ENCODE data around the gene PIGO. TPM values are rescaled to one million over a fixed set of nuclear protein-coding genes. Genes with fewer than 3 reads are reported as not detected.

The PIGO gene
- total and polyA plus RNA-seq, 9 of the 15 experiments (the other 6 are each of a cell fraction or from before 2014, with no cell fraction given): 5.4 to 13.7 (median 9.7) TPM

DNA sequence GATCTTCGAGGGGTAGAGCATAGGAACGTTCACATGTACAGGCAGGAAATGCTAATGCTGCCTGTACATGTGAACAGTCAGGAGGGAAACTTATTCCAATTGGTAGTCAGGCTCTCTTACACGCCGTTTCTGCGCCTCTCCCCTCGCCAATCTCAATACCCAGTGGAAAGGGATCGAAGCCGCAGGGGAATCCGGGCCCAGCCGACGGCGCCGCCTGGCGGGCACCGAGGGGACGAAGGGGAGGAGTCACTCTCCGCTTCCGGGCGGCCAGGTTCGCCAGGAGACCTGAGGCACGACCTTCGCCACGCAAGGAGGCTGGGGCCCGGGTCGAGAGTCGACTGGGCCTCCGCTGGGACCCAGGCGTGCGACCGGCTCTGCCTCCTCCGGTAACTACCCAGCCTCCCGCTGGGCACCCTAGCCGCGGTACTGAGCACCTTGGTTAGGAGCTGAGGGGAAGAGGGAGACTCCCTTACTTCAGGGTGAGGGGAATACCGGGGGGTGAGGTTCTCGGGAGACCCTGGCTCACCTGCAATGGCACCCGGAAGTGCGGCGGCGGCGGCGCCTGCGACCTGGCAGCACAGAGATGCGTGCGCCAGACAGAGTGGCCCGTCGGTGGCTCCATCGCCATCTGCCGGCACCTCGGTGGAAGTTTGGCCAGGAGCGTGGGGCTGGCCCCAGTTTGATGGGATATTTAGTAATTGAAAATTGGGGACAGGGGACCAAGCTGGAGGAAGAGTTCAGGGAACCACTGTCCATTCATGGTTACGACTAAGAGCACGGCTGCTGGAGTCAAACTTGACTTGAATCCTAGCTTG, at the start of gene PIGO (continued):
- TF ChIP-seq, protein P1, sequence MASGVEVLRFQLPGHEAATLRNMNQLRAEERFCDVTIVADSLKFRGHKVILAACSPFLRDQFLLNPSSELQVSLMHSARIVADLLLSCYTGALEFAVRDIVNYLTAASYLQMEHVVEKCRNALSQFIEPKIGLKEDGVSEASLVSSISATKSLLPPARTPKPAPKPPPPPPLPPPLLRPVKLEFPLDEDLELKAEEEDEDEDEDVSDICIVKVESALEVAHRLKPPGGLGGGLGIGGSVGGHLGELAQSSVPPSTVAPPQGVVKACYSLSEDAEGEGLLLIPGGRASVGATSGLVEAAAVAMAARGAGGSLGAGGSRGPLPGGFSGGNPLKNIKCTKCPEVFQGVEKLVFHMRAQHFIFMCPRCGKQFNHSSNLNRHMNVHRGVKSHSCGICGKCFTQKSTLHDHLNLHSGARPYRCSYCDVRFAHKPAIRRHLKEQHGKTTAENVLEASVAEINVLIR (CRISPR knock-in tag; IDR thresholded peaks at IDR 0.05): no peak
- TF ChIP-seq, protein P2, sequence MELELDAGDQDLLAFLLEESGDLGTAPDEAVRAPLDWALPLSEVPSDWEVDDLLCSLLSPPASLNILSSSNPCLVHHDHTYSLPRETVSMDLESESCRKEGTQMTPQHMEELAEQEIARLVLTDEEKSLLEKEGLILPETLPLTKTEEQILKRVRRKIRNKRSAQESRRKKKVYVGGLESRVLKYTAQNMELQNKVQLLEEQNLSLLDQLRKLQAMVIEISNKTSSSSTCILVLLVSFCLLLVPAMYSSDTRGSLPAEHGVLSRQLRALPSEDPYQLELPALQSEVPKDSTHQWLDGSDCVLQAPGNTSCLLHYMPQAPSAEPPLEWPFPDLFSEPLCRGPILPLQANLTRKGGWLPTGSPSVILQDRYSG (tag; conservative IDR thresholded peaks at IDR 0.05; ENCODE audit: low read depth): no peak
- TF ChIP-seq MCM7 (IDR thresholded peaks at IDR 0.05) (no peak), SMAD2 (IDR thresholded peaks at IDR 0.05; ENCODE audit: low read depth, low read length) (no peak), ARHGAP35 (IDR thresholded peaks at IDR 0.05; ENCODE audit: partially characterized antibody) (no peak), HLTF (IDR thresholded peaks at IDR 0.05) (no peak), TAF9B (IDR thresholded peaks at IDR 0.05; ENCODE audit: partially characterized antibody) (peak; percentile 74), SAFB (IDR thresholded peaks at IDR 0.05; ENCODE audit: borderline replicate concordance, low read depth, low read length) (no peak), ZNF146 (CRISPR knock-in tag; IDR thresholded peaks at IDR 0.05; ENCODE audit: unreplicated experiment) (no peak), CCAR2 (IDR thresholded peaks at IDR 0.05; ENCODE audit: low read depth, low read length) (no peak), ZFPM2 (CRISPR knock-in tag; IDR thresholded peaks at IDR 0.05) (no peak), SRF (CRISPR knock-in tag; IDR thresholded peaks at IDR 0.05) (0 out of 4 replicates have a peak, but pooled peaks of 1 of the 2 experiments have one; percentile 3), ZNF133 (CRISPR knock-in tag; IDR thresholded peaks at IDR 0.05) (no peak), ZNF830 (CRISPR knock-in tag; IDR thresholded peaks at IDR 0.05) (no peak), MAFK (IDR thresholded peaks at IDR 0.05; ENCODE audit: low read length) (no peak; the same call in 1 of the 2 replicates)
- TF ChIP-seq, protein P3, sequence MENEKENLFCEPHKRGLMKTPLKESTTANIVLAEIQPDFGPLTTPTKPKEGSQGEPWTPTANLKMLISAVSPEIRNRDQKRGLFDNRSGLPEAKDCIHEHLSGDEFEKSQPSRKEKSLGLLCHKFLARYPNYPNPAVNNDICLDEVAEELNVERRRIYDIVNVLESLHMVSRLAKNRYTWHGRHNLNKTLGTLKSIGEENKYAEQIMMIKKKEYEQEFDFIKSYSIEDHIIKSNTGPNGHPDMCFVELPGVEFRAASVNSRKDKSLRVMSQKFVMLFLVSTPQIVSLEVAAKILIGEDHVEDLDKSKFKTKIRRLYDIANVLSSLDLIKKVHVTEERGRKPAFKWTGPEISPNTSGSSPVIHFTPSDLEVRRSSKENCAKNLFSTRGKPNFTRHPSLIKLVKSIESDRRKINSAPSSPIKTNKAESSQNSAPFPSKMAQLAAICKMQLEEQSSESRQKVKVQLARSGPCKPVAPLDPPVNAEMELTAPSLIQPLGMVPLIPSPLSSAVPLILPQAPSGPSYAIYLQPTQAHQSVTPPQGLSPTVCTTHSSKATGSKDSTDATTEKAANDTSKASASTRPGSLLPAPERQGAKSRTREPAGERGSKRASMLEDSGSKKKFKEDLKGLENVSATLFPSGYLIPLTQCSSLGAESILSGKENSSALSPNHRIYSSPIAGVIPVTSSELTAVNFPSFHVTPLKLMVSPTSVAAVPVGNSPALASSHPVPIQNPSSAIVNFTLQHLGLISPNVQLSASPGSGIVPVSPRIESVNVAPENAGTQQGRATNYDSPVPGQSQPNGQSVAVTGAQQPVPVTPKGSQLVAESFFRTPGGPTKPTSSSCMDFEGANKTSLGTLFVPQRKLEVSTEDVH (IDR thresholded peaks at IDR 0.05; ENCODE audit: low read depth, partially characterized antibody): peak; percentile 68
- TF ChIP-seq, protein P4, sequence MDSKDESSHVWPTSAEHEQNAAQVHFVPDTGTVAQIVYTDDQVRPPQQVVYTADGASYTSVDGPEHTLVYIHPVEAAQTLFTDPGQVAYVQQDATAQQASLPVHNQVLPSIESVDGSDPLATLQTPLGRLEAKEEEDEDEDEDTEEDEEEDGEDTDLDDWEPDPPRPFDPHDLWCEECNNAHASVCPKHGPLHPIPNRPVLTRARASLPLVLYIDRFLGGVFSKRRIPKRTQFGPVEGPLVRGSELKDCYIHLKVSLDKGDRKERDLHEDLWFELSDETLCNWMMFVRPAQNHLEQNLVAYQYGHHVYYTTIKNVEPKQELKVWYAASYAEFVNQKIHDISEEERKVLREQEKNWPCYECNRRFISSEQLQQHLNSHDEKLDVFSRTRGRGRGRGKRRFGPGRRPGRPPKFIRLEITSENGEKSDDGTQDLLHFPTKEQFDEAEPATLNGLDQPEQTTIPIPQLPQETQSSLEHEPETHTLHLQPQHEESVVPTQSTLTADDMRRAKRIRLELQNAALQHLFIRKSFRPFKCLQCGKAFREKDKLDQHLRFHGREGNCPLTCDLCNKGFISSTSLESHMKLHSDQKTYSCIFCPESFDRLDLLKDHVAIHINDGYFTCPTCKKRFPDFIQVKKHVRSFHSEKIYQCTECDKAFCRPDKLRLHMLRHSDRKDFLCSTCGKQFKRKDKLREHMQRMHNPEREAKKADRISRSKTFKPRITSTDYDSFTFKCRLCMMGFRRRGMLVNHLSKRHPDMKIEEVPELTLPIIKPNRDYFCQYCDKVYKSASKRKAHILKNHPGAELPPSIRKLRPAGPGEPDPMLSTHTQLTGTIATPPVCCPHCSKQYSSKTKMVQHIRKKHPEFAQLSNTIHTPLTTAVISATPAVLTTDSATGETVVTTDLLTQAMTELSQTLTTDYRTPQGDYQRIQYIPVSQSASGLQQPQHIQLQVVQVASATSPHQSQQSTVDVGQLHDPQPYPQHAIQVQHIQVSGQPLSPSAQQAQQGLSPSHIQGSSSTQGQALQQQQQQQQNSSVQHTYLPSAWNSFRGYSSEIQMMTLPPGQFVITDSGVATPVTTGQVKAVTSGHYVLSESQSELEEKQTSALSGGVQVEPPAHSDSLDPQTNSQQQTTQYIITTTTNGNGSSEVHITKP (IDR thresholded peaks at IDR 0.05; ENCODE audit: partially characterized antibody): peak; percentile 80
- TF ChIP-seq, protein P5, sequence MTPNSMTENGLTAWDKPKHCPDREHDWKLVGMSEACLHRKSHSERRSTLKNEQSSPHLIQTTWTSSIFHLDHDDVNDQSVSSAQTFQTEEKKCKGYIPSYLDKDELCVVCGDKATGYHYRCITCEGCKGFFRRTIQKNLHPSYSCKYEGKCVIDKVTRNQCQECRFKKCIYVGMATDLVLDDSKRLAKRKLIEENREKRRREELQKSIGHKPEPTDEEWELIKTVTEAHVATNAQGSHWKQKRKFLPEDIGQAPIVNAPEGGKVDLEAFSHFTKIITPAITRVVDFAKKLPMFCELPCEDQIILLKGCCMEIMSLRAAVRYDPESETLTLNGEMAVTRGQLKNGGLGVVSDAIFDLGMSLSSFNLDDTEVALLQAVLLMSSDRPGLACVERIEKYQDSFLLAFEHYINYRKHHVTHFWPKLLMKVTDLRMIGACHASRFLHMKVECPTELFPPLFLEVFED (CRISPR knock-in tag; conservative IDR thresholded peaks at IDR 0.05): no peak

All from K562 (cell line).